Measurements from ENCODE around the gene SMURF2. TPM values are rescaled to one million over a fixed set of nuclear protein-coding genes. Genes with fewer than 3 reads are reported as not detected.

The SMURF2 gene
- total and polyA plus RNA-seq, 10 of the 15 experiments (the other 5 are each of a cell fraction or from before 2014, with no cell fraction given) = 2.8 to 13.4 (median 7.5) TPM

GRCh38 chr17:64630309-64631223, 31.5 kb downstream of the SMURF2 start:
- H3K27me3 ChIP-seq (replicated peaks in 1 of 2; ENCODE audit: control insufficient read depth in 2 of 2, insufficient read depth in 2 of 2, low read length in 1 of 2) = no peaks in the 10 kb centered on the region
- ChIA-PET RAD21 (ENCODE audit: unreplicated experiment) (interaction anchor here (1.3 to 1.6 kb wide), 2 partner anchors 15 to 19 kb away, joined by 4 to 5 read pairs; no protein-coding TSS in a partner anchor), POLR2A (interaction anchor here (0.8 kb wide), 1 partner anchor 28 kb away, joined by 3 read pairs; no protein-coding TSS in a partner anchor), SMC1A (ENCODE audit: uncharacterized antibody, unreplicated experiment) (interaction anchor here (0.6 to 1.7 kb wide), 3 partner anchors 8 to 390 kb away, joined by 3 to 4 read pairs (median 3); no protein-coding TSS in a partner anchor), CTCF (interaction anchor here (0.5 to 2.1 kb wide), 5 partner anchors 16 to 210 kb away, joined by 3 to 8 read pairs (median 4); no protein-coding TSS in a partner anchor)
- no TSS peak for BruUV-seq (replicated peaks)
- in situ Hi-C loops (cut with MboI) (no loop called here), intact Hi-C loops (cut with micrococcal nuclease; ENCODE audit: unreplicated experiment) (no loop called here)
- no peak overlapping the region for H3K9ac ChIP-seq (ENCODE audit: control insufficient read depth, insufficient read depth, low read length)
- H3K4me3 ChIP-seq = no peak overlapping the region
- H3K79me2 ChIP-seq (ENCODE audit: control insufficient read depth, insufficient read depth, low read length) = peaks cover 8% of the 10 kb centered on the region
- H3K36me3 ChIP-seq (ENCODE audit: control insufficient read depth in 2 of 2, insufficient read depth in 2 of 2, low read length in 1 of 2) = peaks cover 0 to 4% of the 10 kb centered on the region in 2 experiments; a peak in 2 of 4 replicates
- DNase-seq (ENCODE audit: low read depth, low spot score) (no peak), ATAC-seq (no peak), FAIRE-seq (no peak)
- no peak overlapping the region for H2AFZ ChIP-seq (ENCODE audit: control insufficient read depth, low read depth, low read length)
- TF ChIP-seq CHD4 (IDR thresholded peaks at IDR 0.05) (no peak), SIN3A (IDR thresholded peaks at IDR 0.05; ENCODE audit: low read depth, low read length) (no peak), CREB1 (IDR thresholded peaks at IDR 0.05; ENCODE audit: low read depth) (no peak), SUPT20H (IDR thresholded peaks at IDR 0.05; ENCODE audit: borderline replicate concordance, control insufficient read depth, low read depth, low read length) (no peak), CEBPB (IDR thresholded peaks at IDR 0.05; ENCODE audit: borderline replicate concordance in 1 of 2, low read depth in 2 of 2, low read length in 2 of 2) (no peak), MTA2 (IDR thresholded peaks at IDR 0.05; ENCODE audit: low read depth) (no peak)
- no peak overlapping the region for H3K4me2 ChIP-seq (ENCODE audit: control insufficient read depth, insufficient read depth)
- WGBS (ENCODE audit: insufficient coverage, insufficient replicate concordance, low lambda C conversion rate, missing lambda C conversion rate) = 98% methylated on average over 3 of the region's 6 CpGs
- H3K9me3 ChIP-seq (replicated peaks; ENCODE audit: control insufficient read depth, insufficient read depth, low read length) = no peaks in the 10 kb centered on the region
- H3K27ac ChIP-seq (ENCODE audit: control insufficient read depth, insufficient read depth) = no peak overlapping the region
- H3K4me1 ChIP-seq (ENCODE audit: control insufficient read depth, insufficient read depth, low read length) = peaks cover 18% of the 10 kb centered on the region
- H4K20me1 ChIP-seq (ENCODE audit: control insufficient read depth, insufficient read depth) = no peaks in the 10 kb centered on the region
